H1 (cell line): ENCODE results near the gene ESPNL. TPM values are rescaled to one million over a fixed set of nuclear protein-coding genes. Genes with fewer than 3 reads are reported as not detected.

Source experiments
- CTCF ChIA-PET: fragments of 300-600 bp; sonication (Branson Sonifier 250); formaldehyde crosslinking; loops from one replicate; lab custom pipeline; 2021; ENCODE audit not compliant: partially characterized antibody; lab: Charles Lee
- POLR2A ChIA-PET: fragments of 300-600 bp; sonication (Branson Sonifier 250); formaldehyde crosslinking; loops from one replicate; lab custom pipeline; 2021; ENCODE audit warnings: inconsistent platforms; ENCODE audit not compliant: partially characterized antibody; lab: Charles Lee
- DNase-seq, 2 experiments: peaks; one replicate each; pipeline versions ENCODE4 v3.0.0 to v3.0.0-alpha.2; 2010 to 2022; ENCODE audit warnings: low spot score in 2 of 2, low read depth in 1 of 2, mixed read lengths in 1 of 2
- FAIRE-seq: peaks from 2 replicates; lab custom pipeline; 2011; peaks lifted over from hg19 to GRCh38; lab: Jason Lieb, UNC
- H2AFZ ChIP-seq: 2 replicates; pipeline ENCODE4 v1.8.1; 2012; ENCODE audit warnings: low read length, inconsistent platforms
- H2AK5ac ChIP-seq: 2 replicates; pipeline ENCODE4 v1.6.1; 2013; ENCODE audit warnings: low read depth, low read length
- H2BK120ac ChIP-seq: replicated peaks from 2 replicates; pipeline ENCODE3; 2013; ENCODE audit warnings: low read depth, low read length, inconsistent platforms
- H2BK12ac ChIP-seq: 2 replicates; pipeline ENCODE4 v1.6.1; 2013; ENCODE audit warnings: low read depth, low read length
- H2BK15ac ChIP-seq: 2 replicates; pipeline ENCODE4 v1.6.1; 2013; ENCODE audit warnings: low read length
- H2BK20ac ChIP-seq: 2 replicates; pipeline ENCODE4 v1.6.1; 2013; ENCODE audit warnings: low read length
- H2BK5ac ChIP-seq: 2 replicates; pipeline ENCODE4 v1.6.1; 2013; ENCODE audit warnings: low read depth, low read length
- H3K14ac ChIP-seq: 2 replicates; pipeline ENCODE4 v1.6.1; 2013; ENCODE audit warnings: inconsistent platforms; ENCODE audit not compliant: insufficient read length
- H3K18ac ChIP-seq: 2 replicates; pipeline ENCODE4 v1.6.1; 2013; ENCODE audit warnings: low read length; ENCODE audit errors: extremely low read depth
- H3K23ac ChIP-seq: 2 replicates; pipeline ENCODE4 v1.6.1; 2013; ENCODE audit warnings: inconsistent platforms; ENCODE audit not compliant: insufficient read length
- H3K23me2 ChIP-seq: 2 replicates; pipeline ENCODE4 v1.6.1; 2013; ENCODE audit warnings: low read depth, low read length
- H3K27ac ChIP-seq: 2 replicates; pipeline ENCODE4 v1.6.1; 2011; ENCODE audit warnings: low read depth, low read length, inconsistent platforms
- H3K27me3 ChIP-seq, 4 experiments: replicated peaks in 1 of 4; 1 replicate in 1 of 4; 2 replicates in 3 of 4; pipeline versions ENCODE4 v1.6.1 to v1.8.1; 2011 to 2013; ENCODE audit warnings: low read length in 3 of 4, mild to moderate bottlenecking in 3 of 4, inconsistent platforms in 2 of 4, mixed read lengths in 2 of 4, moderate library complexity in 1 of 4; ENCODE audit not compliant: control insufficient read depth in 3 of 4, insufficient read depth in 3 of 4; ENCODE audit errors: extremely low read depth in 1 of 4
- H3K36me3 ChIP-seq, 4 experiments: 2 replicates each; pipeline versions ENCODE4 v1.6.1 to v1.8.1; 2011 to 2013; ENCODE audit warnings: mild to moderate bottlenecking in 4 of 4, low read length in 3 of 4, moderate library complexity in 2 of 4, control low read depth in 1 of 4, inconsistent platforms in 1 of 4; ENCODE audit not compliant: insufficient read depth in 4 of 4, control insufficient read depth in 2 of 4
- H3K4ac ChIP-seq: replicated peaks from 2 replicates; pipeline ENCODE3; 2013; ENCODE audit warnings: low read length, low read depth, mixed read lengths, inconsistent platforms; ENCODE audit not compliant: insufficient read length
- H3K4me1 ChIP-seq, 4 experiments: replicated peaks in 1 of 4; 1 replicate in 1 of 4; 2 replicates in 3 of 4; pipeline versions ENCODE4 v1.6.1 to v1.8.1; 2011 to 2013; ENCODE audit warnings: low read length in 3 of 4, inconsistent platforms in 2 of 4, mixed read lengths in 1 of 4; ENCODE audit not compliant: insufficient read depth in 4 of 4, control insufficient read depth in 3 of 4
- H3K4me2 ChIP-seq, 2 experiments: 2 replicates each; pipeline versions ENCODE4 v1.6.1 to v1.8.1; 2011 to 2013; ENCODE audit warnings: low read depth in 2 of 2, low read length in 2 of 2, control low read depth in 1 of 2, inconsistent platforms in 1 of 2, mild to moderate bottlenecking in 1 of 2; ENCODE audit not compliant: insufficient read depth in 1 of 2
- H3K4me3 ChIP-seq, 4 experiments: fragments of 200-600, 300-600 bp in 1 of 4; sonication (generic), shearing (Covaris generic), sonication (Bioruptor Twin) in 1 of 4; 2 replicates each; pipeline versions ENCODE4 v1.5.1 to v1.8.1; 2011 to 2016; ENCODE audit warnings: low read length in 4 of 4, low read depth in 3 of 4, control low read depth in 2 of 4, inconsistent platforms in 2 of 4, mild to moderate bottlenecking in 2 of 4, mixed read lengths in 1 of 4, moderate library complexity in 1 of 4; ENCODE audit not compliant: insufficient read depth in 2 of 4; ENCODE audit errors: extremely low read depth in 1 of 4
- H3K56ac ChIP-seq: replicated peaks from 2 replicates; pipeline ENCODE3; 2013; ENCODE audit warnings: low read depth, mild to moderate bottlenecking, mixed read lengths, low read length, inconsistent platforms; ENCODE audit not compliant: insufficient read length
- H3K79me1 ChIP-seq: 2 replicates; pipeline ENCODE4 v1.6.1; 2013; ENCODE audit warnings: low read depth, low read length, control low read depth
- H3K79me2 ChIP-seq, 2 experiments: 2 replicates each; pipeline versions ENCODE4 v1.6.1 to v1.8.1; 2012 to 2013; ENCODE audit warnings: low read length in 2 of 2, mild to moderate bottlenecking in 2 of 2, inconsistent platforms in 1 of 2; ENCODE audit not compliant: insufficient read depth in 2 of 2, control insufficient read depth in 1 of 2
- H3K9ac ChIP-seq, 4 experiments: replicated peaks in 1 of 4; 1 replicate in 1 of 4; 2 replicates in 3 of 4; pipeline versions ENCODE4 v1.6.1 to v1.8.1; 2011 to 2013; ENCODE audit warnings: low read depth in 3 of 4, low read length in 3 of 4, control low read depth in 2 of 4, mild to moderate bottlenecking in 2 of 4, moderate library complexity in 2 of 4, inconsistent platforms in 1 of 4; ENCODE audit errors: extremely low read depth in 1 of 4
- H3K9me3 ChIP-seq, 2 experiments: 2 replicates each; pipeline versions ENCODE4 v1.6.1 to v1.8.1; 2012 to 2013; ENCODE audit warnings: mild to moderate bottlenecking in 2 of 2, moderate library complexity in 2 of 2, control low read depth in 1 of 2, inconsistent platforms in 1 of 2, low read depth in 1 of 2, low read length in 1 of 2, mixed read lengths in 1 of 2; ENCODE audit not compliant: insufficient read depth in 2 of 2
- H4K20me1 ChIP-seq, 2 experiments: replicated peaks in 1 of 2; 2 replicates each; pipeline versions ENCODE3 to v1.8.1; 2011 to 2013; ENCODE audit warnings: inconsistent platforms in 2 of 2, low read length in 2 of 2, mild to moderate bottlenecking in 1 of 2; ENCODE audit not compliant: insufficient read depth in 2 of 2, control insufficient read depth in 1 of 2
- H4K5ac ChIP-seq: 2 replicates; pipeline ENCODE4 v1.6.1; 2013; ENCODE audit warnings: low read length, low read depth, mixed read lengths, inconsistent platforms; ENCODE audit not compliant: insufficient read length
- H4K8ac ChIP-seq: 2 replicates; pipeline ENCODE4 v1.8.0; 2013; ENCODE audit warnings: mild to moderate bottlenecking, moderate library complexity, low read length, inconsistent platforms; ENCODE audit not compliant: insufficient read depth; ENCODE audit errors: extremely low read depth
- H4K91ac ChIP-seq: replicated peaks from 2 replicates; pipeline ENCODE3; 2013; ENCODE audit warnings: low read length, mixed read lengths, inconsistent platforms; ENCODE audit not compliant: insufficient read length
- ASH2L ChIP-seq: fragments of 200-600, 300-600 bp; sonication (generic); IDR thresholded peaks from one replicate; pipeline ENCODE4 v1.7.1; 2017; ENCODE audit warnings: low read length
- CHD2 ChIP-seq: IDR thresholded peaks from 2 replicates; pipeline ENCODE4 v1.6.1; 2012; ENCODE audit warnings: low read length, improper control_type of control experiment
- CREB1 ChIP-seq: IDR thresholded peaks from 2 replicates; pipeline ENCODE4 v1.6.1; 2012; ENCODE audit warnings: inconsistent platforms
- EP300 ChIP-seq, 2 experiments: IDR thresholded peaks; 1 replicate in 1 of 2; 2 replicates in 1 of 2; pipeline ENCODE4 v1.6.1; 2011 to 2012; ENCODE audit warnings: low read depth in 2 of 2, low read length in 2 of 2, mild to moderate bottlenecking in 2 of 2, borderline replicate concordance in 1 of 2, inconsistent platforms in 1 of 2, moderate library complexity in 1 of 2
- JUND ChIP-seq: IDR thresholded peaks from 2 replicates; pipeline ENCODE4 v1.6.1; 2011; ENCODE audit warnings: mild to moderate bottlenecking, improper control_type of control experiment, low read length
- KDM5A ChIP-seq: fragments of 200-600 bp; IDR thresholded peaks from 2 replicates; pipeline ENCODE4 v1.7.1; 2012; ENCODE audit warnings: mild to moderate bottlenecking, low read length, inconsistent platforms, mixed read lengths
- MAFK ChIP-seq: IDR thresholded peaks from 2 replicates; pipeline ENCODE4 v1.6.1; 2012; ENCODE audit warnings: low read depth, mild to moderate bottlenecking, improper control_type of control experiment, low read length
- NANOG ChIP-seq: IDR thresholded peaks from 2 replicates; pipeline ENCODE4 v1.6.1; 2011; ENCODE audit warnings: low read length, low read depth, mild to moderate bottlenecking, inconsistent platforms; ENCODE audit not compliant: insufficient read depth, poor library complexity, severe bottlenecking
- SP1 ChIP-seq: IDR thresholded peaks from 2 replicates; pipeline ENCODE4 v1.6.1; 2011; ENCODE audit warnings: low read depth, low read length
- SUZ12 ChIP-seq: fragments of 200-600 bp; sonication (generic); IDR thresholded peaks from 2 replicates; pipeline ENCODE4 v1.6.1; 2012; ENCODE audit warnings: mild to moderate bottlenecking, inconsistent platforms, low read length, moderate library complexity, mixed read lengths
- TAF7 ChIP-seq: optimal IDR thresholded peaks from 2 replicates; pipeline ENCODE3; 2011; ENCODE audit warnings: low read depth, mild to moderate bottlenecking, inconsistent platforms, low read length, moderate library complexity, borderline replicate concordance
- WGBS, 2 experiments: shearing (Covaris generic) in 1 of 2; methylation state at CpG; one replicate each; pipeline versions ENCODE4 v1.1.6 to v1.1.7; 2013 to 2015; ENCODE audit warnings: low lambda C conversion rate in 2 of 2, mixed read lengths in 2 of 2, inconsistent platforms in 1 of 2, low coverage in 1 of 2, missing lambda C conversion rate in 1 of 2; ENCODE audit not compliant: insufficient replicate concordance in 2 of 2, insufficient coverage in 1 of 2, insufficient read length in 1 of 2; ENCODE audit errors: extremely low coverage in 1 of 2, missing lambda C conversion rate in 1 of 2; 5-methylcytosine and 5-hydroxymethylcytosine counted together
- polyA plus RNA-seq, 7 experiments: library from polyadenylated mRNA; depleted of rRNA in 3 of 7; stranded (reverse) in 5 of 7; unstranded in 2 of 7; fragments of >200 nt in 5 of 7; fragments of 200-250 nt in 2 of 7; gene quantifications; 1 replicate in 5 of 7; 2 replicates in 1 of 7; 4 replicates in 1 of 7; pipeline versions ENCODE4 v1.2.1 to v1.2.3, GENCODE V29; 2011 to 2013; ENCODE audit warnings: missing spikeins in 2 of 7, mixed read lengths in 2 of 7
- total RNA-seq: library from RNA; stranded (reverse); fragmentation: NEBNext Ultra II Directional; extraction: Animal tissue kit (Norgen Biotek cat#: 25700); gene quantifications from 2 replicates; pipeline ENCODE4 v1.2.1, GENCODE V29; 2021
- TF ChIP-seq, protein P1 (sequence below): IDR thresholded peaks from 2 replicates; pipeline ENCODE4 v1.6.1; 2011; ENCODE audit warnings: low read depth, mild to moderate bottlenecking, low read length; ENCODE audit not compliant: insufficient read depth
- TF ChIP-seq, protein P2 (sequence below): IDR thresholded peaks from 2 replicates; pipeline ENCODE4 v1.6.1; 2012; ENCODE audit warnings: inconsistent platforms

ESPNL gene
- total and polyA plus RNA-seq, 2 of the 8 experiments (the other 6 are each of a cell fraction or from before 2014, with no cell fraction given) = 0.68 to 1.3 TPM

- Histone ChIP-seq H3K4me1 (no peaks in the 10 kb centered on the region), H3K56ac (no peak overlapping the region), H4K20me1 (peaks cover 2 to 19% of the 10 kb centered on the region in 2 experiments), H3K18ac (no peak overlapping the region), H2AK5ac (no peak overlapping the region), H4K5ac (no peak overlapping the region), H3K27ac (no peak overlapping the region), H3K14ac (no peak overlapping the region), H2BK20ac (no peak overlapping the region), H2BK12ac (no peak overlapping the region), H3K79me2 (no peaks in the 10 kb centered on the region), H3K79me1 (no peaks in the 10 kb centered on the region; the same call in none of the 2 replicates), H3K4me3 (no peak overlapping the region), H3K36me3 (peaks cover 2 to 27% (median 5%) of the 10 kb centered on the region in 4 experiments; a peak in 5 of 8 replicates), H2BK5ac (no peak overlapping the region), H3K27me3 (no peaks in the 10 kb centered on the region), H4K91ac (no peak overlapping the region), H2BK15ac (no peak overlapping the region), H3K9me3 (no peaks in the 10 kb centered on the region), H4K8ac (no peak overlapping the region), H3K23me2 (no peaks in the 10 kb centered on the region), H3K4me2 (no peak overlapping the region), H3K9ac (no peak overlapping the region), H3K4ac (no peak overlapping the region), H3K23ac (no peak overlapping the region), H2AFZ (no peak overlapping the region), H2BK120ac (no peak overlapping the region)
- DNase-seq (no peak), FAIRE-seq (no peak)
- ChIA-PET CTCF (interaction anchor here (1.2 kb wide), 1 partner anchor 33 kb away, joined by 3 read pairs; no protein-coding TSS in a partner anchor), POLR2A (no interaction called here)
- WGBS, 2 experiments = 95% methylated on average over 9 of the region's 9 CpGs; no CpG with 5 or more reads in 1 of the 2 experiments
- TF ChIP-seq JUND (no peak), MAFK (no peak), NANOG (no peak), EP300 (IDR thresholded peaks at IDR 0.05; ENCODE audit: borderline replicate concordance in 1 of 2, low read depth in 2 of 2, low read length in 2 of 2) (no peak), TAF7 (no peak), SP1 (no peak), ASH2L (no peak), CHD2 (no peak), SUZ12 (no peak), KDM5A (no peak), CREB1 (no peak)
- TF ChIP-seq, protein P1, sequence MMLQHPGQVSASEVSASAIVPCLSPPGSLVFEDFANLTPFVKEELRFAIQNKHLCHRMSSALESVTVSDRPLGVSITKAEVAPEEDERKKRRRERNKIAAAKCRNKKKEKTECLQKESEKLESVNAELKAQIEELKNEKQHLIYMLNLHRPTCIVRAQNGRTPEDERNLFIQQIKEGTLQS = no peak
- TF ChIP-seq, protein P2, sequence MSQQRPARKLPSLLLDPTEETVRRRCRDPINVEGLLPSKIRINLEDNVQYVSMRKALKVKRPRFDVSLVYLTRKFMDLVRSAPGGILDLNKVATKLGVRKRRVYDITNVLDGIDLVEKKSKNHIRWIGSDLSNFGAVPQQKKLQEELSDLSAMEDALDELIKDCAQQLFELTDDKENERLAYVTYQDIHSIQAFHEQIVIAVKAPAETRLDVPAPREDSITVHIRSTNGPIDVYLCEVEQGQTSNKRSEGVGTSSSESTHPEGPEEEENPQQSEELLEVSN = no peak
Observed at GRCh38 chr2:238171575-238172187, 71.5 kb downstream of the ESPNL start.
